ENCODE results near the gene SNX32. TPM values are rescaled to one million over a fixed set of nuclear protein-coding genes. Genes with fewer than 3 reads are reported as not detected.
A peak's percentile ranks its signal among the peaks of the same experiment; 100 is the strongest.

Gene SNX32
- total RNA-seq, 1 donor: not detected

- Histone ChIP-seq H3K4me1 (ENCODE audit: insufficient read depth, low read length) (peaks cover 41% of the 10 kb centered on the region), H3K9me3 (ENCODE audit: low read depth, low read length) (no peaks in the 10 kb centered on the region), H3K4me3 (ENCODE audit: low read length) (peak overlapping the region; percentile 36), H3K27me3 (ENCODE audit: insufficient read depth, low read length) (peaks cover 6% of the 10 kb centered on the region)
Observed at GRCh38 chr11:65898656-65899355, 65.0 kb downstream of the SNX32 start.

- Histone ChIP-seq H3K4me1 (ENCODE audit: insufficient read depth, low read length) (peaks cover 34% of the 10 kb centered on the region), H3K27me3 (ENCODE audit: insufficient read depth, low read length) (peaks cover 6% of the 10 kb centered on the region), H3K9me3 (ENCODE audit: low read depth, low read length) (no peaks in the 10 kb centered on the region), H3K4me3 (ENCODE audit: low read length) (peak overlapping the region; percentile 36)
Observed at GRCh38 chr11:65899356-65900124, 65.8 kb downstream of the SNX32 start.

- H3K4me1 ChIP-seq (ENCODE audit: insufficient read depth, low read length): peaks cover 31% of the 10 kb centered on the region
- no peaks in the 10 kb centered on the region for H3K9me3 ChIP-seq (ENCODE audit: low read depth, low read length)
- peaks cover 6% of the 10 kb centered on the region for H3K27me3 ChIP-seq (ENCODE audit: insufficient read depth, low read length)
- H3K4me3 ChIP-seq (ENCODE audit: low read length): peak within 1 kb of the TSS; percentile 36
Observed at GRCh38 chr11:65900125-65900898, 66.5 kb downstream of the SNX32 start, which contains the start of gene FOSL1. FOSL1 (minus strand) TSS chr11:65900388; CDS start chr11:65900339, 49 bp downstream.

GRCh38 chr11:65900899-65901180 is 67.1 kb downstream of the SNX32 start:
- Histone ChIP-seq H3K4me1 (ENCODE audit: insufficient read depth, low read length) (peaks cover 31% of the 10 kb centered on the region), H3K27me3 (ENCODE audit: insufficient read depth, low read length) (peaks cover 6% of the 10 kb centered on the region), H3K9me3 (ENCODE audit: low read depth, low read length) (no peaks in the 10 kb centered on the region), H3K4me3 (ENCODE audit: low read length) (no peak overlapping the region)

- Histone ChIP-seq H3K9me3 (ENCODE audit: low read depth, low read length) (no peaks in the 10 kb centered on the region), H3K4me1 (ENCODE audit: insufficient read depth, low read length) (peaks cover 31% of the 10 kb centered on the region), H3K27me3 (ENCODE audit: insufficient read depth, low read length) (peaks cover 6% of the 10 kb centered on the region), H3K4me3 (ENCODE audit: low read length) (no peak overlapping the region)
Observed at GRCh38 chr11:65903068-65903481, 69.3 kb downstream of the SNX32 start.

Other genes with a start within 250 kb of the SNX32 start
- gene KCNK7, start 238.2 kb upstream of the SNX32 start, total RNA-seq: 1.7 TPM
- gene MAP3K11, start 219.7 kb upstream of the SNX32 start, total RNA-seq: 41.1 TPM
- gene PCNX3, start 218.2 kb upstream of the SNX32 start, total RNA-seq: 15.0 TPM
- gene SIPA1, start 195.9 kb upstream of the SNX32 start, total RNA-seq: 75.2 TPM
- 107 TPM for gene RELA, start 171.0 kb upstream of the SNX32 start, total RNA-seq
- gene KAT5, start 121.7 kb upstream of the SNX32 start, total RNA-seq: 38.0 TPM
- gene RNASEH2C, start 113.2 kb upstream of the SNX32 start, total RNA-seq: 26.4 TPM
- 26.7 TPM for gene AP5B1, start 53.0 kb upstream of the SNX32 start, total RNA-seq
- not detected for gene OVOL1, start 46.9 kb upstream of the SNX32 start, total RNA-seq
- 731 TPM for gene CFL1, start 24.2 kb downstream of the SNX32 start, total RNA-seq
- gene MUS81, start 26.5 kb downstream of the SNX32 start, total RNA-seq: 17.3 TPM
- 1.3 TPM for gene EFEMP2, start 38.8 kb downstream of the SNX32 start, total RNA-seq
- 130 TPM for gene CTSW, start 45.9 kb downstream of the SNX32 start, total RNA-seq
- gene FIBP, start 54.5 kb downstream of the SNX32 start, total RNA-seq: 40.3 TPM
- gene CCDC85B, start 56.7 kb downstream of the SNX32 start, total RNA-seq: 22.5 TPM
- gene FOSL1, start 66.4 kb downstream of the SNX32 start, total RNA-seq: 4.0 TPM
- 7.6 TPM for gene C11orf68, start 85.1 kb downstream of the SNX32 start, total RNA-seq
- gene DRAP1, start 85.5 kb downstream of the SNX32 start, total RNA-seq: 65.6 TPM
- gene TSGA10IP, start 111.5 kb downstream of the SNX32 start, total RNA-seq: 0.10 TPM
- 41.6 TPM for gene SART1, start 127.8 kb downstream of the SNX32 start, total RNA-seq
- gene EIF1AD, start 168.2 kb downstream of the SNX32 start, total RNA-seq: 83.2 TPM
- 7.6 TPM for gene BANF1, start 168.5 kb downstream of the SNX32 start, total RNA-seq
- not detected for gene CST6, start 178.0 kb downstream of the SNX32 start, total RNA-seq
- 1.0 TPM for gene CATSPER1, start 192.5 kb downstream of the SNX32 start, total RNA-seq
- not detected for gene GAL3ST3, start 215.2 kb downstream of the SNX32 start, total RNA-seq
- gene SF3B2, start 218.4 kb downstream of the SNX32 start, total RNA-seq: 135 TPM
- 66.7 TPM for gene PACS1, start 236.3 kb downstream of the SNX32 start, total RNA-seq